ENCODE data around the gene RTP1. TPM values are rescaled to one million over a fixed set of nuclear protein-coding genes. Genes with fewer than 3 reads are reported as not detected.

Gene RTP1
- total and polyA plus RNA-seq, 2 experiments from 2014 or later: 4.4 to 6.3 TPM

DNA sequence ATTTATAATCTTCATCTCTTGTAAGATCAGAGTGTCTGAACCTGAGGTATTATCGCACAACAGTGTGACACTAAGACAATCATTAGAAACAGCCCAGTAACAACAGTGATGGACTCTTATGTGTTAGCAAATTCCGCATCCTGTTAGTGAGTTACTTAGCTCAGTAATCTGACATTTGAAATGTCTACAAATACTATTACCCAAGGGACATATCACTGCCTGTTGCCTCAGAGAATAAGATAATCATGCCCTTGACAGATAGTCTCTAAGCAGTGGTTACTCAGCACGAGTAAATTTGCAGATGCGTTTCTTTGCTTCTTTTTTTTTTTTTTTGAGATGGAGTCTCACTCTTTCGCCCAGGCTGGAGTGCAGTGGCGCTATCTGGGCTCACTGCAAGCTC is 13.4 kb upstream of the RTP1 start:
- peaks cover 7% of the 10 kb centered on the region for H3K27me3 Mint-ChIP-seq (ENCODE audit: insufficient read depth, low read depth, poor library complexity)
- no peak overlapping the region for H3K4me3 Mint-ChIP-seq
- peaks cover 9% of the 10 kb centered on the region for H3F3A ChIP-seq (replicated peaks; ENCODE audit: low read depth)
- no peak overlapping the region for H2AFZ ChIP-seq
- H3K4me1 Mint-ChIP-seq: peaks cover 73% of the 10 kb centered on the region
- no peak for TF ChIP-seq STAT1 (IDR thresholded peaks at IDR 0.05; ENCODE audit: unreplicated experiment)
- TF ChIP-seq NANOG (IDR thresholded peaks at IDR 0.05; ENCODE audit: borderline replicate concordance): no peak
- TF ChIP-seq, protein P1, sequence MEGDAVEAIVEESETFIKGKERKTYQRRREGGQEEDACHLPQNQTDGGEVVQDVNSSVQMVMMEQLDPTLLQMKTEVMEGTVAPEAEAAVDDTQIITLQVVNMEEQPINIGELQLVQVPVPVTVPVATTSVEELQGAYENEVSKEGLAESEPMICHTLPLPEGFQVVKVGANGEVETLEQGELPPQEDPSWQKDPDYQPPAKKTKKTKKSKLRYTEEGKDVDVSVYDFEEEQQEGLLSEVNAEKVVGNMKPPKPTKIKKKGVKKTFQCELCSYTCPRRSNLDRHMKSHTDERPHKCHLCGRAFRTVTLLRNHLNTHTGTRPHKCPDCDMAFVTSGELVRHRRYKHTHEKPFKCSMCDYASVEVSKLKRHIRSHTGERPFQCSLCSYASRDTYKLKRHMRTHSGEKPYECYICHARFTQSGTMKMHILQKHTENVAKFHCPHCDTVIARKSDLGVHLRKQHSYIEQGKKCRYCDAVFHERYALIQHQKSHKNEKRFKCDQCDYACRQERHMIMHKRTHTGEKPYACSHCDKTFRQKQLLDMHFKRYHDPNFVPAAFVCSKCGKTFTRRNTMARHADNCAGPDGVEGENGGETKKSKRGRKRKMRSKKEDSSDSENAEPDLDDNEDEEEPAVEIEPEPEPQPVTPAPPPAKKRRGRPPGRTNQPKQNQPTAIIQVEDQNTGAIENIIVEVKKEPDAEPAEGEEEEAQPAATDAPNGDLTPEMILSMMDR (conservative IDR thresholded peaks at IDR 0.05; ENCODE audit: low read depth in 2 of 2): no peak
- TF ChIP-seq POLR2AphosphoS5 (IDR thresholded peaks at IDR 0.05; ENCODE audit: low read depth): no peak
- TF ChIP-seq, protein P2, sequence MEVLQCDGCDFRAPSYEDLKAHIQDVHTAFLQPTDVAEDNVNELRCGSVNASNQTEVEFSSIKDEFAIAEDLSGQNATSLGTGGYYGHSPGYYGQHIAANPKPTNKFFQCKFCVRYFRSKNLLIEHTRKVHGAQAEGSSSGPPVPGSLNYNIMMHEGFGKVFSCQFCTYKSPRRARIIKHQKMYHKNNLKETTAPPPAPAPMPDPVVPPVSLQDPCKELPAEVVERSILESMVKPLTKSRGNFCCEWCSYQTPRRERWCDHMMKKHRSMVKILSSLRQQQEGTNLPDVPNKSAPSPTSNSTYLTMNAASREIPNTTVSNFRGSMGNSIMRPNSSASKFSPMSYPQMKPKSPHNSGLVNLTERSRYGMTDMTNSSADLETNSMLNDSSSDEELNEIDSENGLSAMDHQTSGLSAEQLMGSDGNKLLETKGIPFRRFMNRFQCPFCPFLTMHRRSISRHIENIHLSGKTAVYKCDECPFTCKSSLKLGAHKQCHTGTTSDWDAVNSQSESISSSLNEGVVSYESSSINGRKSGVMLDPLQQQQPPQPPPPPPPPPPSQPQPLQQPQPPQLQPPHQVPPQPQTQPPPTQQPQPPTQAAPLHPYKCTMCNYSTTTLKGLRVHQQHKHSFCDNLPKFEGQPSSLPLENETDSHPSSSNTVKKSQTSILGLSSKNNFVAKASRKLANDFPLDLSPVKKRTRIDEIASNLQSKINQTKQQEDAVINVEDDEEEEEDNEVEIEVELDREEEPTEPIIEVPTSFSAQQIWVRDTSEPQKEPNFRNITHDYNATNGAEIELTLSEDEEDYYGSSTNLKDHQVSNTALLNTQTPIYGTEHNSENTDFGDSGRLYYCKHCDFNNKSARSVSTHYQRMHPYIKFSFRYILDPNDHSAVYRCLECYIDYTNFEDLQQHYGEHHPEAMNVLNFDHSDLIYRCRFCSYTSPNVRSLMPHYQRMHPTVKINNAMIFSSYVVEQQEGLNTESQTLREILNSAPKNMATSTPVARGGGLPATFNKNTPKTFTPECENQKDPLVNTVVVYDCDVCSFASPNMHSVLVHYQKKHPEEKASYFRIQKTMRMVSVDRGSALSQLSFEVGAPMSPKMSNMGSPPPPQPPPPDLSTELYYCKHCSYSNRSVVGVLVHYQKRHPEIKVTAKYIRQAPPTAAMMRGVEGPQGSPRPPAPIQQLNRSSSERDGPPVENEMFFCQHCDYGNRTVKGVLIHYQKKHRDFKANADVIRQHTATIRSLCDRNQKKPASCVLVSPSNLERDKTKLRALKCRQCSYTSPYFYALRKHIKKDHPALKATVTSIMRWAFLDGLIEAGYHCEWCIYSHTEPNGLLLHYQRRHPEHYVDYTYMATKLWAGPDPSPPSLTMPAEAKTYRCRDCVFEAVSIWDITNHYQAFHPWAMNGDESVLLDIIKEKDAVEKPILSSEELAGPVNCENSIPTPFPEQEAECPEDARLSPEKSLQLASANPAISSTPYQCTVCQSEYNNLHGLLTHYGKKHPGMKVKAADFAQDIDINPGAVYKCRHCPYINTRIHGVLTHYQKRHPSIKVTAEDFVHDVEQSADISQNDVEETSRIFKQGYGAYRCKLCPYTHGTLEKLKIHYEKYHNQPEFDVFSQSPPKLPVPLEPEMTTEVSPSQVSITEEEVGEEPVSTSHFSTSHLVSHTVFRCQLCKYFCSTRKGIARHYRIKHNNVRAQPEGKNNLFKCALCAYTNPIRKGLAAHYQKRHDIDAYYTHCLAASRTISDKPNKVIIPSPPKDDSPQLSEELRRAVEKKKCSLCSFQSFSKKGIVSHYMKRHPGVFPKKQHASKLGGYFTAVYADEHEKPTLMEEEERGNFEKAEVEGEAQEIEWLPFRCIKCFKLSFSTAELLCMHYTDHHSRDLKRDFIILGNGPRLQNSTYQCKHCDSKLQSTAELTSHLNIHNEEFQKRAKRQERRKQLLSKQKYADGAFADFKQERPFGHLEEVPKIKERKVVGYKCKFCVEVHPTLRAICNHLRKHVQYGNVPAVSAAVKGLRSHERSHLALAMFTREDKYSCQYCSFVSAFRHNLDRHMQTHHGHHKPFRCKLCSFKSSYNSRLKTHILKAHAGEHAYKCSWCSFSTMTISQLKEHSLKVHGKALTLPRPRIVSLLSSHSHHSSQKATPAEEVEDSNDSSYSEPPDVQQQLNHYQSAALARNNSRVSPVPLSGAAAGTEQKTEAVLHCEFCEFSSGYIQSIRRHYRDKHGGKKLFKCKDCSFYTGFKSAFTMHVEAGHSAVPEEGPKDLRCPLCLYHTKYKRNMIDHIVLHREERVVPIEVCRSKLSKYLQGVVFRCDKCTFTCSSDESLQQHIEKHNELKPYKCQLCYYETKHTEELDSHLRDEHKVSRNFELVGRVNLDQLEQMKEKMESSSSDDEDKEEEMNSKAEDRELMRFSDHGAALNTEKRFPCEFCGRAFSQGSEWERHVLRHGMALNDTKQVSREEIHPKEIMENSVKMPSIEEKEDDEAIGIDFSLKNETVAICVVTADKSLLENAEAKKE (CRISPR knock-in tag; IDR thresholded peaks at IDR 0.05): no peak
- TF ChIP-seq, protein P3, sequence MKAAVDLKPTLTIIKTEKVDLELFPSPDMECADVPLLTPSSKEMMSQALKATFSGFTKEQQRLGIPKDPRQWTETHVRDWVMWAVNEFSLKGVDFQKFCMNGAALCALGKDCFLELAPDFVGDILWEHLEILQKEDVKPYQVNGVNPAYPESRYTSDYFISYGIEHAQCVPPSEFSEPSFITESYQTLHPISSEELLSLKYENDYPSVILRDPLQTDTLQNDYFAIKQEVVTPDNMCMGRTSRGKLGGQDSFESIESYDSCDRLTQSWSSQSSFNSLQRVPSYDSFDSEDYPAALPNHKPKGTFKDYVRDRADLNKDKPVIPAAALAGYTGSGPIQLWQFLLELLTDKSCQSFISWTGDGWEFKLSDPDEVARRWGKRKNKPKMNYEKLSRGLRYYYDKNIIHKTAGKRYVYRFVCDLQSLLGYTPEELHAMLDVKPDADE (IDR thresholded peaks at IDR 0.05): no peak
- TF ChIP-seq, protein P4, sequence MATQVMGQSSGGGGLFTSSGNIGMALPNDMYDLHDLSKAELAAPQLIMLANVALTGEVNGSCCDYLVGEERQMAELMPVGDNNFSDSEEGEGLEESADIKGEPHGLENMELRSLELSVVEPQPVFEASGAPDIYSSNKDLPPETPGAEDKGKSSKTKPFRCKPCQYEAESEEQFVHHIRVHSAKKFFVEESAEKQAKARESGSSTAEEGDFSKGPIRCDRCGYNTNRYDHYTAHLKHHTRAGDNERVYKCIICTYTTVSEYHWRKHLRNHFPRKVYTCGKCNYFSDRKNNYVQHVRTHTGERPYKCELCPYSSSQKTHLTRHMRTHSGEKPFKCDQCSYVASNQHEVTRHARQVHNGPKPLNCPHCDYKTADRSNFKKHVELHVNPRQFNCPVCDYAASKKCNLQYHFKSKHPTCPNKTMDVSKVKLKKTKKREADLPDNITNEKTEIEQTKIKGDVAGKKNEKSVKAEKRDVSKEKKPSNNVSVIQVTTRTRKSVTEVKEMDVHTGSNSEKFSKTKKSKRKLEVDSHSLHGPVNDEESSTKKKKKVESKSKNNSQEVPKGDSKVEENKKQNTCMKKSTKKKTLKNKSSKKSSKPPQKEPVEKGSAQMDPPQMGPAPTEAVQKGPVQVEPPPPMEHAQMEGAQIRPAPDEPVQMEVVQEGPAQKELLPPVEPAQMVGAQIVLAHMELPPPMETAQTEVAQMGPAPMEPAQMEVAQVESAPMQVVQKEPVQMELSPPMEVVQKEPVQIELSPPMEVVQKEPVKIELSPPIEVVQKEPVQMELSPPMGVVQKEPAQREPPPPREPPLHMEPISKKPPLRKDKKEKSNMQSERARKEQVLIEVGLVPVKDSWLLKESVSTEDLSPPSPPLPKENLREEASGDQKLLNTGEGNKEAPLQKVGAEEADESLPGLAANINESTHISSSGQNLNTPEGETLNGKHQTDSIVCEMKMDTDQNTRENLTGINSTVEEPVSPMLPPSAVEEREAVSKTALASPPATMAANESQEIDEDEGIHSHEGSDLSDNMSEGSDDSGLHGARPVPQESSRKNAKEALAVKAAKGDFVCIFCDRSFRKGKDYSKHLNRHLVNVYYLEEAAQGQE (IDR thresholded peaks at IDR 0.05; ENCODE audit: unreplicated experiment): no peak
- TF ChIP-seq ZNF114 (CRISPR knock-in tag; IDR thresholded peaks at IDR 0.05): no peak
- no peak for TF ChIP-seq ZNF331 (CRISPR knock-in tag; IDR thresholded peaks at IDR 0.05; ENCODE audit: low read depth)
- TF ChIP-seq EZH2phosphoT487 (IDR thresholded peaks at IDR 0.05; ENCODE audit: unreplicated experiment): no peak
- TF ChIP-seq JUNB (IDR thresholded peaks at IDR 0.05; ENCODE audit: unreplicated experiment): no peak
- no peak for TF ChIP-seq CREB1 (CRISPR knock-in tag; IDR thresholded peaks at IDR 0.05; ENCODE audit: low read depth)
- TF ChIP-seq EZH2 (IDR thresholded peaks at IDR 0.05; ENCODE audit: low read depth, unreplicated experiment): no peak
- H3K36me3 Mint-ChIP-seq (ENCODE audit: low read depth): peaks cover 9% of the 10 kb centered on the region; the same call in 2 of the 3 replicates
- no peak overlapping the region for H3K27ac Mint-ChIP-seq
- peak overlapping the region; percentile 71 for H3K4me2 ChIP-seq
- no peaks in the 10 kb centered on the region for H4K20me1 ChIP-seq (replicated peaks; ENCODE audit: insufficient read depth)
- ATAC-seq (no peak), DNase-seq (ENCODE audit: low spot score) (no peak)
- peaks cover 13% of the 10 kb centered on the region; the same call in 1 of the 2 replicates for H3K9me2 ChIP-seq (ENCODE audit: insufficient read depth)
- peak overlapping the region; percentile 99 for H3K27ac ChIP-seq (ENCODE audit: low read depth)
- peaks cover 56% of the 10 kb centered on the region for H3K4me1 ChIP-seq (ENCODE audit: insufficient read depth)
- H3K27me3 ChIP-seq (ENCODE audit: insufficient read depth): no peaks in the 10 kb centered on the region
- H3K79me2 ChIP-seq (replicated peaks; ENCODE audit: insufficient read depth): peaks cover 22% of the 10 kb centered on the region
- H3K36me3 ChIP-seq (ENCODE audit: insufficient read depth): 0 out of 2 replicates have a peak, but pooled peaks cover 5% of the 10 kb centered on the region
- no peak overlapping the region for H3K4me3 ChIP-seq
- H3K9me3 Mint-ChIP-seq: no peaks in the 10 kb centered on the region
